Thoracic aorta (tissue), 2 donors: ENCODE data around the gene CMIP. TPM values are rescaled to one million over a fixed set of nuclear protein-coding genes. Genes with fewer than 3 reads are reported as not detected.

Source experiments
- ATAC-seq: fragments of 150-250 bp; one replicate; pipeline ENCODE4 v1.8.0; 2017; ENCODE audit warnings: low read depth; ENCODE audit not compliant: insufficient number of reproducible peaks, low FRiP score
- DNase-seq: peaks from one replicate; pipeline ENCODE4 v3.0.0-alpha.2; 2020; ENCODE audit warnings: low spot score
- H3K27ac ChIP-seq, 2 donors: fragments of 200-600 bp; sonication (generic); 1 replicate in 1 of 2; 2 replicates in 1 of 2; pipeline ENCODE4 v1.5.1; 2016; ENCODE audit warnings: mild to moderate bottlenecking in 2 of 2, moderate library complexity in 2 of 2
- H3K27me3 ChIP-seq: fragments of 200-600 bp; sonication (generic); replicated peaks from 2 replicates; pipeline ENCODE4 v1.6.0; 2016; ENCODE audit warnings: mild to moderate bottlenecking; ENCODE audit not compliant: insufficient read depth
- H3K36me3 ChIP-seq: fragments of 200-600 bp; sonication (generic); one replicate; pipeline ENCODE4 v1.5.1; 2016
- H3K4me1 ChIP-seq, 2 donors: fragments of 200-600 bp; sonication (generic); 1 replicate in 1 of 2; 2 replicates in 1 of 2; pipeline versions ENCODE4 v1.5.1 to v1.6.0; 2016; ENCODE audit warnings: low read depth in 2 of 2, mild to moderate bottlenecking in 1 of 2; ENCODE audit not compliant: control insufficient read depth in 1 of 2
- H3K4me3 ChIP-seq: fragments of 200-600 bp; sonication (generic); 2 replicates; pipeline ENCODE4 v1.5.1; 2016; ENCODE audit warnings: mild to moderate bottlenecking
- H3K9me3 ChIP-seq: fragments of 200-600 bp; sonication (generic); 2 replicates; pipeline ENCODE4 v1.5.1; 2016
- total RNA-seq, 2 donors: library from RNA; depleted of rRNA; stranded (reverse); fragments of >200 nt; gene quantifications; one replicate each; pipeline versions ENCODE4 v1.1.0 to v1.2.3, GENCODE V29; 2016
- TF ChIP-seq, protein P1 (sequence below): fragments of 200-600 bp; sonication (generic); IDR thresholded peaks from one replicate; pipeline ENCODE4 v1.5.1; 2019; ENCODE audit warnings: antibody characterized with exemption

The CMIP gene
- total RNA-seq, 2 donors from 2014 or later = 20.8 to 46.8 TPM

DNA sequence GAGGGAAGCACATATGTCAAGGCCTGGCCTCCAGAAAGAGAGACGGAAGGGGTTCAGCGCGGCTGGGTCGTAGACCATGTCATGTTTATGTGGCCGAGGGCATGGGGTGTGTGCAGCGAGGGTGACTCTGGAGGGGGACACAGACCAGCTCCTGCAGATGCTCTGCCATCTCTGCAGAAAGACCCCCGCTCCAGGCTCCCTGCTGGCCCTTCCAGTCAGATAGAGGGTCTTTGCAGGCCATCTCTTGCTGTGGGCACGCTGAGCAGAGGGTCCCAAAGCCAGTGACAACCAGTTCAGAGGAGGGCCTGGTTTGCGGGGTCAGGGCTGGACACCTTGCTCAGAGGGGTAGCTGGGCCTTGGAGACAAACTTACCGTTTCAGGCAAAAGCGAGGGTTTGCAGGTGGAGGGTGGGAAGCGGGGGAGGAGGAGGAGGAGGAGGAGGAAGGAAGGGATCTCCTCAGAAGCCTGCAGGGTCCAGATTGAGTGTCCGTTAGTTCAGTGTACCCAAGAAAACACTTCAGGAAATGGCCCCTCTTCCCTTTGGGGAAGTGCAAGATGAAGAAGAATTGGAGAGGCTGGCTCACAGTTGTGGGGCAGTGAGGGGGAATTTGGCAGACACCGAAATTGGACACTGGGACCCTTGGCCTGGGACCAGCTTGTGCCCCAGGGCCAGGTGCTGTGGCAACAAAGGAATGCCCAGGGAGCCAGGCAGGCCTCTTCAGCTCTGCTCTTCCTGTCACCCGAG lies 102.8 kb downstream of the CMIP start:
- TF ChIP-seq, protein P1, sequence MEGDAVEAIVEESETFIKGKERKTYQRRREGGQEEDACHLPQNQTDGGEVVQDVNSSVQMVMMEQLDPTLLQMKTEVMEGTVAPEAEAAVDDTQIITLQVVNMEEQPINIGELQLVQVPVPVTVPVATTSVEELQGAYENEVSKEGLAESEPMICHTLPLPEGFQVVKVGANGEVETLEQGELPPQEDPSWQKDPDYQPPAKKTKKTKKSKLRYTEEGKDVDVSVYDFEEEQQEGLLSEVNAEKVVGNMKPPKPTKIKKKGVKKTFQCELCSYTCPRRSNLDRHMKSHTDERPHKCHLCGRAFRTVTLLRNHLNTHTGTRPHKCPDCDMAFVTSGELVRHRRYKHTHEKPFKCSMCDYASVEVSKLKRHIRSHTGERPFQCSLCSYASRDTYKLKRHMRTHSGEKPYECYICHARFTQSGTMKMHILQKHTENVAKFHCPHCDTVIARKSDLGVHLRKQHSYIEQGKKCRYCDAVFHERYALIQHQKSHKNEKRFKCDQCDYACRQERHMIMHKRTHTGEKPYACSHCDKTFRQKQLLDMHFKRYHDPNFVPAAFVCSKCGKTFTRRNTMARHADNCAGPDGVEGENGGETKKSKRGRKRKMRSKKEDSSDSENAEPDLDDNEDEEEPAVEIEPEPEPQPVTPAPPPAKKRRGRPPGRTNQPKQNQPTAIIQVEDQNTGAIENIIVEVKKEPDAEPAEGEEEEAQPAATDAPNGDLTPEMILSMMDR = no peak
- Histone ChIP-seq H3K4me3 (no peak overlapping the region), H3K27ac (no peak overlapping the region), H3K4me1 (peaks cover 0 to 7% of the 10 kb centered on the region in 2 donors), H3K27me3 (no peaks in the 10 kb centered on the region), H3K36me3 (no peaks in the 10 kb centered on the region), H3K9me3 (no peaks in the 10 kb centered on the region)
- ATAC-seq (no peak), DNase-seq (no peak)

- ATAC-seq (no peak), DNase-seq (no peak)
- Histone ChIP-seq H3K27ac (no peak overlapping the region), H3K4me1 (peaks cover 0 to 12% of the 10 kb centered on the region in 2 donors), H3K9me3 (no peaks in the 10 kb centered on the region), H3K36me3 (no peaks in the 10 kb centered on the region), H3K27me3 (no peaks in the 10 kb centered on the region), H3K4me3 (no peak overlapping the region)
- TF ChIP-seq, protein P1 = no peak
These were observed 103.3 kb downstream of the CMIP start for GRCh38 chr16:81547939-81548216.

GRCh38 chr16:81548551-81548875 lies 103.9 kb downstream of the CMIP start:
- Histone ChIP-seq H3K27ac (no peak overlapping the region), H3K9me3 (no peaks in the 10 kb centered on the region), H3K4me1 (peaks cover 4 to 18% of the 10 kb centered on the region in 2 donors), H3K36me3 (no peaks in the 10 kb centered on the region), H3K27me3 (no peaks in the 10 kb centered on the region), H3K4me3 (no peak overlapping the region)
- TF ChIP-seq, protein P1 = no peak
- ATAC-seq = no peak
- DNase-seq = no peak

GRCh38 chr16:81548876-81549546 lies 104.4 kb downstream of the CMIP start:
- ATAC-seq (no peak), DNase-seq (no peak)
- no peak overlapping the region for H3K27ac ChIP-seq
- H3K27me3 ChIP-seq = no peaks in the 10 kb centered on the region
- no peaks in the 10 kb centered on the region for H3K36me3 ChIP-seq
- H3K4me3 ChIP-seq = no peak overlapping the region
- peaks cover 8 to 23% of the 10 kb centered on the region in 2 donors for H3K4me1 ChIP-seq
- TF ChIP-seq, protein P1 = no peak
- no peaks in the 10 kb centered on the region for H3K9me3 ChIP-seq

DNA sequence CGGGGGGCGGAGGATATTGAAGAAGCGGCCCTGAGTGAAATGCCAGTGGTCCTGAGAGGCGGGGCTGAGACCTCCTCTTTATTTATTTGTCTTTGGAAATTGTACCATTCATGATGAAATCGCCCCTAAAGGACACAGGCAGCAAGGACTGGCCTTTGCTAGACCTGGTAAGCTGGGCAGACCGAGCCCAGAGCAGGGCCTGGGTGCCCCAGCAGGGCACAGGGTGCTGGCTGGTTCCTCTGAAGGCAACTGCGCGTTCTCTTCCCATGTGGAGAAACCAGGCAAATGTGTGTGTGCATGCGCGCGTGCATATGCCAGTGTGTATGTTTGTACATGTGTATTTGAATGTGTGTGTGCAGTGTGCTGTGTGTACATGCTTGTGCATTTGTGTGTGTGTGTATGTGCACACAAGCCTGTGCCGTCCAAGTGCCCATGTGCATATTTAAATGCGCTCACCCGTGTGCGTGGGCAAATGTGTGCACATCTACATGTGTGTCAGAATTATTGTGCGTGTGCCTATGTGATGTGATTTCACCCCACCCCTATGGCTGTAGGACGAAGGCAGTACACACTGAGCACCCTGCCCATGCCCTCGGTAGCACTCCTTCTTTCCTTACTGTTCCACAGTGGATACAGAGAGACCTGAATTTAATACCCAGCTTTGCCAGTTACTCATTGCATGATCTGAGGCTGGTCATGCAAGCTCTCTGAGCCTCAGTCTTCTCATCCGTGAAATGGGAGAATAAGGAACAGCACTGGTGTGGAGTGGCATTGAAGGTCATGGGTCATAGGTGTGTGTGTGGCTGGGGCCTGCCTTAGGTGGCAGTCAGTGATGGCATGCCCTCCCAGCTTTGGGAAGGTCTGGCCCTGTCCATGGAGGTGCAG lies 105.2 kb downstream of the CMIP start:
- DNase-seq = no peak

More for the DNA sequence above, 105.2 kb downstream of the CMIP start:
- no peaks in the 10 kb centered on the region for H3K36me3 ChIP-seq
- peaks cover 8 to 24% of the 10 kb centered on the region in 2 donors for H3K4me1 ChIP-seq
- H3K27me3 ChIP-seq = no peaks in the 10 kb centered on the region
- H3K9me3 ChIP-seq = no peaks in the 10 kb centered on the region
- no peak overlapping the region for H3K4me3 ChIP-seq
- TF ChIP-seq, protein P1 = no peak
- no peak overlapping the region for H3K27ac ChIP-seq
- ATAC-seq = no peak
